Fibroblast of mammary gland (primary cell): ENCODE results near the gene TTC14.
"Not testable (repeated sequence)": the region's sequence is repeated elsewhere in the genome, so short reads cannot be mapped to it uniquely, and the experiment has no call there.

ENCODE experiments used
- DNase-seq: peaks from one replicate; pipeline ENCODE4 v3.0.0-alpha.2; 2010; ENCODE audit warnings: low read depth
- H3K4me3 ChIP-seq: 2 replicates; pipeline ENCODE4 v1.5.1; 2011; ENCODE audit warnings: low read depth, mild to moderate bottlenecking, low read length, moderate library complexity; ENCODE audit not compliant: control insufficient read depth
- CTCF ChIP-seq: conservative IDR thresholded peaks from 2 replicates; pipeline ENCODE4 v1.5.1; 2011; ENCODE audit warnings: low read depth, low read length, inconsistent platforms; ENCODE audit not compliant: control insufficient read depth, insufficient read depth

Gene TTC14

DNA sequence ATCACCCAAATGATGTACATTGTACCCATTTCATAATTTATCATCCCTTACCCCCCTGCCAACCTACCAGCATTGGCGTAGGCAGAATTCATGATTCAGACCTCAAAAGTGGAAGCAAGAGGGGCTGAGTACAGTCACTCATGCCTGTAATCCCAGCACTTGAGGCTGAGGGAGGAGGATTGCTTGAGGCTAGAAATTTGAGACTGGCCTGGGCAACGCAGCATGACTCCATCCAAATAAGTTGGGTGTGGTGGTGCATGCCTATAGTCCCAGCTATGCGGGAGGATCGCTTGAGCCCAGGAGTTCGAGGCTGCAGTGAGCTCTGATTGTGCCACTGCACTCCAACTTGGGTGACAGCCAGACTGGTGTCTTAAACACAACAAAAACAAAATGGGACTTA is 10.4 kb downstream of the TTC14 start:
- no peak for TF ChIP-seq CTCF
- no peak for DNase-seq
- H3K4me3 ChIP-seq = no peak overlapping the region

- no peak for TF ChIP-seq CTCF
- no peak overlapping the region for H3K4me3 ChIP-seq
- peak; percentile 12 for DNase-seq
These were observed 14.0 kb downstream of the TTC14 start for GRCh38 chr3:180615954-180616353.

DNA sequence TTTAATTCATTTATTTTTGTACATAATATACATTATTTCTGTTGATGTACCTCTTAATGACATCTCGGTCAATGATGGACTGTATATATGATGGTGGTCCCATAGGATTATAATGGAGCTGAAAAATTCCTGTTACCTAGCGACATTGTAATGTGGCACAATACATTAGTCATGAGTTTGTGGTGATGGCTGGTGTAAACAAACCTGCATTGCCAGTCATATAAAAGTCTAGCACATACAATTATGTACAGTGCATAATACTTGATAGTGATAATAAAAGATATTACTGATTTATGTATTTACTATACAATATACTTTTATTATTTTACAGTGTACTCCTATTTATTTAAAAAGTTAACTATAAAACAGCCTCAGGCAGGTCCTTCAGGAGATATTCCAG is 15.1 kb downstream of the TTC14 start:
- H3K4me3 ChIP-seq = no peak overlapping the region
- DNase-seq = peak; percentile 7
- no peak for TF ChIP-seq CTCF

DNA sequence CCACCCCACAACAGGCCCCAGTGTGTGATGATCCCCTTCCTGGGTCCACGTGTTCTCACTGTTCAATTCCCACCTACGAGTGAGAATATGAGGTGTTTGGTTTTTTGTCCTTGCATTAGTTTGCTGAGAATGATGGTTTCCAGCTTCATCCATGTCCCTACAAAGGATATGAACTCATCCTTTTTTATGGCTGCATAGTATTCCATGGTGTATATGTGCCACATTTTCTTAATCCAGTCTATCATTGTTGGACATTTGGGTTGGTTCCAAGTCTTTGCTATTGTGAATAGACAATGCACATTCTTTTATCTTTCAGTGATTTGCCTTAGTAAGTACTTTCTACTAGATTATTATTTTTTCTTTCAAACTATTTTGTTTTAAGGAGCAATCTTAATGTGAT is 16.6 kb downstream of the TTC14 start:
- DNase-seq, H3K4me3 ChIP-seq: not testable (repeated sequence)

DNA sequence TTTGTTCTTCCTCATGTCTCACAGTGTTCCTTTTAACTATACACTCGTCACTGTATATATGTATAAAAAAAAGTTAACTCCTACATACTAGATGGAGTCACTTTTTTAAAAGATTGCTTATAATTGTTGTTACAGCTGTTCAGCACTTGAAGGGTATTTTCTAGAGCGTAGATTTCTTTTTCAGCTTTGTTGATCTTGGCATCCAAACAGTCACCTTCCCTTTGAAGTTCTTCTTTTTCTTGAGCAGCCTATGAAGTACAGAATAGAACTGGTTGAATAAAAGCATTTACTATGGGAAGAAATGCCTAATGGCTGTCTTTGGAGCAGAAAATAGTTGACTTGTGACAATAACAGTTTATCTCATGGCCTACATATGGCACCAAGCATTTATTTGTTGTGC is 17.8 kb downstream of the TTC14 start:
- no peak for TF ChIP-seq CTCF
- no peak for DNase-seq
- no peak overlapping the region for H3K4me3 ChIP-seq

- DNase-seq = no peak
- no peak overlapping the region for H3K4me3 ChIP-seq
- TF ChIP-seq CTCF = no peak
These were observed 22.8 kb downstream of the TTC14 start for GRCh38 chr3:180624714-180625113.

GRCh38 chr3:180626844-180627243 is 24.9 kb downstream of the TTC14 start:
- H3K4me3 ChIP-seq = no peak overlapping the region
- DNase-seq = no peak
- no peak for TF ChIP-seq CTCF
